PFSK-1 (cell line): ENCODE data around the gene ELOVL2.

Experiments used
- FOXP2 ChIP-seq: optimal IDR thresholded peaks from 2 replicates; pipeline ENCODE3; 2011; ENCODE audit warnings: borderline replicate concordance, control low read depth, inconsistent platforms; ENCODE audit not compliant: insufficient read depth; ENCODE audit errors: extremely low read length, extremely low read depth
- POLR2AphosphoS5 ChIP-seq: IDR thresholded peaks from 2 replicates; pipeline ENCODE4 v1.6.1; 2012; ENCODE audit warnings: low read depth, mild to moderate bottlenecking, control low read depth, low read length, moderate library complexity
- SIN3A ChIP-seq: IDR thresholded peaks from 2 replicates; pipeline ENCODE4 v1.6.1; 2012; ENCODE audit warnings: mild to moderate bottlenecking, low read length, moderate library complexity, borderline replicate concordance; ENCODE audit not compliant: insufficient read depth
- TAF1 ChIP-seq: IDR thresholded peaks from 2 replicates; pipeline ENCODE4 v1.6.1; 2012; ENCODE audit warnings: low read length, control low read depth, borderline replicate concordance; ENCODE audit not compliant: insufficient read depth
- TF ChIP-seq, protein P1 (sequence below), 2 experiments: IDR thresholded peaks; 2 replicates each; pipeline versions ENCODE4 v1.6.1 to v1.8.0; 2011 to 2012; ENCODE audit warnings: low read depth in 2 of 2, low read length in 2 of 2, control low read depth in 1 of 2, inconsistent platforms in 1 of 2, mild to moderate bottlenecking in 1 of 2, moderate library complexity in 1 of 2; ENCODE audit not compliant: insufficient read depth in 1 of 2

Gene ELOVL2

DNA sequence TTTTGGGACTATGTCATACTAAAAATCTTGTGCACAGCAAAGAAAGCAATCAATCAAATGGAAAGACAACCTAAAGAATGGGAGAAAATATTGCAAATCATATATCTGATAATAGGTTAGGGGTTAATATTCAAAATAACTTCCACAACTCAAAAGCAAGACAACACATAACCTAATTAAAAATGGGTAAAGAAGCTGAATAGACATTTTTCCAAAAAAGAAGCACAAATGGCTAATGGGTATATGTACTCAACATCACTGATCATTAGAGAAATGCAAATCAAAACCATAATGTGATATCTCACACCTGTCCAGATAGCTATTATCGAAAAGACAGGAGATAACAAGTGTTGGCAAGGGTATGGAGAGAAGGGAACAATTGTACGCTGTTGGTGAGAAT is 104.3 kb downstream of the ELOVL2 start:
- no peak for TF ChIP-seq POLR2AphosphoS5
- TF ChIP-seq SIN3A, result no peak
- no peak for TF ChIP-seq FOXP2
- TF ChIP-seq, protein P1, sequence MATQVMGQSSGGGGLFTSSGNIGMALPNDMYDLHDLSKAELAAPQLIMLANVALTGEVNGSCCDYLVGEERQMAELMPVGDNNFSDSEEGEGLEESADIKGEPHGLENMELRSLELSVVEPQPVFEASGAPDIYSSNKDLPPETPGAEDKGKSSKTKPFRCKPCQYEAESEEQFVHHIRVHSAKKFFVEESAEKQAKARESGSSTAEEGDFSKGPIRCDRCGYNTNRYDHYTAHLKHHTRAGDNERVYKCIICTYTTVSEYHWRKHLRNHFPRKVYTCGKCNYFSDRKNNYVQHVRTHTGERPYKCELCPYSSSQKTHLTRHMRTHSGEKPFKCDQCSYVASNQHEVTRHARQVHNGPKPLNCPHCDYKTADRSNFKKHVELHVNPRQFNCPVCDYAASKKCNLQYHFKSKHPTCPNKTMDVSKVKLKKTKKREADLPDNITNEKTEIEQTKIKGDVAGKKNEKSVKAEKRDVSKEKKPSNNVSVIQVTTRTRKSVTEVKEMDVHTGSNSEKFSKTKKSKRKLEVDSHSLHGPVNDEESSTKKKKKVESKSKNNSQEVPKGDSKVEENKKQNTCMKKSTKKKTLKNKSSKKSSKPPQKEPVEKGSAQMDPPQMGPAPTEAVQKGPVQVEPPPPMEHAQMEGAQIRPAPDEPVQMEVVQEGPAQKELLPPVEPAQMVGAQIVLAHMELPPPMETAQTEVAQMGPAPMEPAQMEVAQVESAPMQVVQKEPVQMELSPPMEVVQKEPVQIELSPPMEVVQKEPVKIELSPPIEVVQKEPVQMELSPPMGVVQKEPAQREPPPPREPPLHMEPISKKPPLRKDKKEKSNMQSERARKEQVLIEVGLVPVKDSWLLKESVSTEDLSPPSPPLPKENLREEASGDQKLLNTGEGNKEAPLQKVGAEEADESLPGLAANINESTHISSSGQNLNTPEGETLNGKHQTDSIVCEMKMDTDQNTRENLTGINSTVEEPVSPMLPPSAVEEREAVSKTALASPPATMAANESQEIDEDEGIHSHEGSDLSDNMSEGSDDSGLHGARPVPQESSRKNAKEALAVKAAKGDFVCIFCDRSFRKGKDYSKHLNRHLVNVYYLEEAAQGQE (IDR thresholded peaks at IDR 0.05; ENCODE audit: insufficient read depth in 1 of 2, low read depth in 2 of 2, low read length in 2 of 2), result no peak

DNA sequence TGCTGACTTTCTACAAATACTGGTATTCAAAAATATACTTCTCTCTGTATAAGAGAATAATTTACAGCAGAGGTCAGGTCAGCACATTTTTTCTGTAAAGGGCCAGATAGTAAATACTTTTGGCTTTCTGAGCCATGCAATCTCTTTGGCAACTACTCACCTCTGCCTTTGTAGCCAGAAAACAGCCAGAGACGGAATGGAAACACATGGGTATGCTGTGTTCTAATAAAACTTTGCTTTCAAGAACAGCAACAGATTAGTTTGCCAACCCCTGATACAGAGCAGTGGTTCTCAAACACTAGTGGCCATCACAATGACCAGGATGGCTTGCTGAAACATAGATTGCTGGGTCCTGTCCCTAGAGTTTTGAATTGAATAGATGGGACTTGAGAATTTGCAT is 111.0 kb downstream of the ELOVL2 start:
- TF ChIP-seq, protein P1 (IDR thresholded peaks at IDR 0.05; ENCODE audit: insufficient read depth in 1 of 2, low read depth in 2 of 2, low read length in 2 of 2), result no peak
- no peak for TF ChIP-seq TAF1
- no peak for TF ChIP-seq POLR2AphosphoS5
- TF ChIP-seq SIN3A, result no peak
- no peak for TF ChIP-seq FOXP2
